Endodermal cell (in vitro differentiated cells): ENCODE data around the gene DOCK8. TPM values are rescaled to one million over a fixed set of nuclear protein-coding genes. Genes with fewer than 3 reads are reported as not detected.
A peak's percentile ranks its signal among the peaks of the same experiment; 100 is the strongest.

Experiments
- DNase-seq: peaks from one replicate; pipeline ENCODE4 v3.0.0-alpha.2; 2017
- H3K27ac ChIP-seq: 2 replicates; pipeline ENCODE4 v1.5.1; 2013; ENCODE audit warnings: mild to moderate bottlenecking, low read depth, low read length, moderate library complexity
- H3K27me3 ChIP-seq: 2 replicates; pipeline ENCODE4 v1.6.1; 2013; ENCODE audit warnings: mild to moderate bottlenecking, low read length, moderate library complexity; ENCODE audit not compliant: insufficient read depth, control insufficient read depth, poor library complexity, severe bottlenecking
- H3K36me3 ChIP-seq: 2 replicates; pipeline ENCODE4 v1.7.0; 2013; ENCODE audit warnings: mild to moderate bottlenecking, low read length, moderate library complexity; ENCODE audit not compliant: control insufficient read depth, insufficient read depth
- H3K4me1 ChIP-seq: one replicate; pipeline ENCODE4 v1.7.0; 2013; ENCODE audit warnings: low read length; ENCODE audit not compliant: control insufficient read depth, insufficient read depth
- H3K4me3 ChIP-seq: 2 replicates; pipeline ENCODE4 v1.5.1; 2013; ENCODE audit warnings: mild to moderate bottlenecking, low read length, moderate library complexity
- H3K9ac ChIP-seq: 2 replicates; pipeline ENCODE4 v1.6.1; 2013; ENCODE audit warnings: mild to moderate bottlenecking, low read length, moderate library complexity; ENCODE audit not compliant: poor library complexity, severe bottlenecking; ENCODE audit errors: extremely low read depth
- H3K9me3 ChIP-seq: 2 replicates; pipeline ENCODE4 v1.6.1; 2013; ENCODE audit warnings: mild to moderate bottlenecking, low read length, moderate library complexity; ENCODE audit not compliant: control insufficient read depth
- H3K27ac Mint-ChIP-seq: 2 replicates; pipeline ENCODE4 v1.8.0; 2020; ENCODE audit warnings: mixed read lengths
- H3K27me3 Mint-ChIP-seq: 2 replicates; pipeline ENCODE4 v1.8.0; 2021; ENCODE audit warnings: mild to moderate bottlenecking, mixed read lengths; ENCODE audit not compliant: insufficient read depth
- H3K36me3 Mint-ChIP-seq: 2 replicates; pipeline ENCODE4 v1.8.0; 2020; ENCODE audit warnings: low read depth, mixed read lengths
- H3K4me1 Mint-ChIP-seq: 2 replicates; pipeline ENCODE4 v1.8.0; 2020; ENCODE audit warnings: mixed read lengths
- H3K4me3 Mint-ChIP-seq: 2 replicates; pipeline ENCODE4 v1.8.0; 2020; ENCODE audit warnings: mild to moderate bottlenecking, moderate library complexity, mixed read lengths
- H3K9me3 Mint-ChIP-seq: 2 replicates; pipeline ENCODE4 v1.8.0; 2020; ENCODE audit warnings: mild to moderate bottlenecking, mixed read lengths
- WGBS, 2 experiments: methylation state at CpG; one replicate each; pipeline versions ENCODE4 v1.1.5 to v1.1.7; 2013; ENCODE audit warnings: missing lambda C conversion rate in 2 of 2, mixed read lengths in 1 of 2; ENCODE audit not compliant: insufficient coverage in 1 of 2, insufficient read length in 1 of 2; 5-methylcytosine and 5-hydroxymethylcytosine counted together
- total RNA-seq, 2 donors: library from RNA; stranded (reverse); fragmentation: NEBNext Ultra II Directional in 1 of 2; extraction: Animal tissue kit (Norgen Biotek cat#: 25700) in 1 of 2; gene quantifications; 2 replicates in 1 of 2; 3 replicates in 1 of 2; pipeline ENCODE4 v1.2.1, GENCODE V29; 2021
- TF ChIP-seq, protein P1 (sequence below): fragments of 200-600 bp; sonication (generic); conservative IDR thresholded peaks from 2 replicates; pipeline ENCODE4 v1.5.0; 2021; ENCODE audit warnings: antibody characterized with exemption, mild to moderate bottlenecking

The DOCK8 gene
- total RNA-seq, 2 donors from 2014 or later, result 26.9 to 28.1 TPM

DNA sequence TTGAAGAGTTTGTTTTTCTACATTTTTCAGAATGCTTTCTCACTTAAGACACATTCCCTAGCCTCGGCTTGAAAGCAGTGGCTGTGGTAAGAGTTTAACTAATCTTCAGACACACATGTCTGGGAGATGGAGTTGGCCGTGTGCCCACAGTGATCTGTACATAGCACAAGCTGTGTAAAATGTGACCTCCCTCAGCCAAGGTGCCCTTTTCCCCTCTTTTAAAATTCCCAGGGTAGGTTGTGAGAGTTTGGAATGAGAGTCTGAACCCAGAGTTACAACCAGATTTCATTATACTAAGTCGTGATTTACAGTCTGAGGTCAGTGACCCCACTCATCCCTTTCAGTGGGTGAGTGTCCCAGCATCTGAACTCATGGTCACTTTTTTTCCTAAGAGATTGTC is 230.4 kb downstream of the DOCK8 start:
- Mint-ChIP-seq H3K9me3 (peaks cover 6% of the 10 kb centered on the region), H3K36me3 (peaks cover 65% of the 10 kb centered on the region), H3K27ac (no peak overlapping the region), H3K4me3 (no peak overlapping the region), H3K27me3 (no peaks in the 10 kb centered on the region), H3K4me1 (peaks cover 2% of the 10 kb centered on the region)
- no peak overlapping the region for H3K4me3 ChIP-seq
- no peak for DNase-seq
- H3K4me1 ChIP-seq, result no peaks in the 10 kb centered on the region
- peaks cover 8% of the 10 kb centered on the region for H3K9me3 ChIP-seq
- peak overlapping the region; percentile 24 for H3K27ac ChIP-seq
- TF ChIP-seq, protein P1, sequence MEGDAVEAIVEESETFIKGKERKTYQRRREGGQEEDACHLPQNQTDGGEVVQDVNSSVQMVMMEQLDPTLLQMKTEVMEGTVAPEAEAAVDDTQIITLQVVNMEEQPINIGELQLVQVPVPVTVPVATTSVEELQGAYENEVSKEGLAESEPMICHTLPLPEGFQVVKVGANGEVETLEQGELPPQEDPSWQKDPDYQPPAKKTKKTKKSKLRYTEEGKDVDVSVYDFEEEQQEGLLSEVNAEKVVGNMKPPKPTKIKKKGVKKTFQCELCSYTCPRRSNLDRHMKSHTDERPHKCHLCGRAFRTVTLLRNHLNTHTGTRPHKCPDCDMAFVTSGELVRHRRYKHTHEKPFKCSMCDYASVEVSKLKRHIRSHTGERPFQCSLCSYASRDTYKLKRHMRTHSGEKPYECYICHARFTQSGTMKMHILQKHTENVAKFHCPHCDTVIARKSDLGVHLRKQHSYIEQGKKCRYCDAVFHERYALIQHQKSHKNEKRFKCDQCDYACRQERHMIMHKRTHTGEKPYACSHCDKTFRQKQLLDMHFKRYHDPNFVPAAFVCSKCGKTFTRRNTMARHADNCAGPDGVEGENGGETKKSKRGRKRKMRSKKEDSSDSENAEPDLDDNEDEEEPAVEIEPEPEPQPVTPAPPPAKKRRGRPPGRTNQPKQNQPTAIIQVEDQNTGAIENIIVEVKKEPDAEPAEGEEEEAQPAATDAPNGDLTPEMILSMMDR, result no peak
- H3K36me3 ChIP-seq, result peaks cover 38% of the 10 kb centered on the region
- no peak overlapping the region for H3K9ac ChIP-seq
- 95% methylated on average over 2 to 3 of the region's 3 CpGs for WGBS, 2 experiments
- no peaks in the 10 kb centered on the region for H3K27me3 ChIP-seq

GRCh38 chr9:446074-446699 is 231.5 kb downstream of the DOCK8 start:
- peaks cover 8% of the 10 kb centered on the region for H3K9me3 ChIP-seq
- 93 to 98% methylated on average over 11 to 15 of the region's 15 CpGs for WGBS, 2 experiments

GRCh38 chr9:447230-448025 is 232.8 kb downstream of the DOCK8 start:
- Mint-ChIP-seq H3K4me1 (no peaks in the 10 kb centered on the region), H3K4me3 (no peak overlapping the region), H3K9me3 (peaks cover 6% of the 10 kb centered on the region), H3K27ac (no peak overlapping the region), H3K27me3 (no peaks in the 10 kb centered on the region), H3K36me3 (peaks cover 54% of the 10 kb centered on the region)
- no peak overlapping the region for H3K27ac ChIP-seq
- H3K27me3 ChIP-seq, result no peaks in the 10 kb centered on the region
- peaks cover 26% of the 10 kb centered on the region for H3K36me3 ChIP-seq
- H3K9ac ChIP-seq, result no peak overlapping the region
- no peak overlapping the region for H3K4me3 ChIP-seq
- DNase-seq, result no peak
- H3K4me1 ChIP-seq, result no peaks in the 10 kb centered on the region
- 49 to 61% methylated on average over 3 to 4 of the region's 4 CpGs for WGBS, 2 experiments
- peaks cover 8% of the 10 kb centered on the region for H3K9me3 ChIP-seq
- TF ChIP-seq, protein P1, result no peak

More at GRCh38 chr9:446074-446699, 231.5 kb downstream of the DOCK8 start:
- peaks cover 2% of the 10 kb centered on the region for H3K4me1 Mint-ChIP-seq
- H3K36me3 ChIP-seq, result peaks cover 37% of the 10 kb centered on the region
- no peak for DNase-seq
- H3K9ac ChIP-seq, result no peak overlapping the region
- H3K27me3 Mint-ChIP-seq, result no peaks in the 10 kb centered on the region
- no peak overlapping the region for H3K4me3 ChIP-seq
- H3K4me3 Mint-ChIP-seq, result no peak overlapping the region
- peaks cover 64% of the 10 kb centered on the region for H3K36me3 Mint-ChIP-seq
- no peaks in the 10 kb centered on the region for H3K27me3 ChIP-seq
- no peaks in the 10 kb centered on the region for H3K4me1 ChIP-seq
- no peak overlapping the region for H3K27ac ChIP-seq
- TF ChIP-seq, protein P1, result no peak
- H3K27ac Mint-ChIP-seq, result no peak overlapping the region
- peaks cover 6% of the 10 kb centered on the region for H3K9me3 Mint-ChIP-seq
